PFSK-1 (cell line): ENCODE data around the gene RHO.

Source experiments
- FOXP2 ChIP-seq: optimal IDR thresholded peaks from 2 replicates; pipeline ENCODE3; 2011; ENCODE audit warnings: borderline replicate concordance, control low read depth, inconsistent platforms; ENCODE audit not compliant: insufficient read depth; ENCODE audit errors: extremely low read length, extremely low read depth
- POLR2AphosphoS5 ChIP-seq: IDR thresholded peaks from 2 replicates; pipeline ENCODE4 v1.6.1; 2012; ENCODE audit warnings: low read depth, mild to moderate bottlenecking, control low read depth, low read length, moderate library complexity
- REST ChIP-seq, 2 experiments: IDR thresholded peaks; 2 replicates each; pipeline versions ENCODE4 v1.6.1 to v1.8.0; 2011 to 2012; ENCODE audit warnings: low read depth in 2 of 2, low read length in 2 of 2, control low read depth in 1 of 2, inconsistent platforms in 1 of 2, mild to moderate bottlenecking in 1 of 2, moderate library complexity in 1 of 2; ENCODE audit not compliant: insufficient read depth in 1 of 2
- SIN3A ChIP-seq: IDR thresholded peaks from 2 replicates; pipeline ENCODE4 v1.6.1; 2012; ENCODE audit warnings: mild to moderate bottlenecking, low read length, moderate library complexity, borderline replicate concordance; ENCODE audit not compliant: insufficient read depth
- TAF1 ChIP-seq: IDR thresholded peaks from 2 replicates; pipeline ENCODE4 v1.6.1; 2012; ENCODE audit warnings: low read length, control low read depth, borderline replicate concordance; ENCODE audit not compliant: insufficient read depth

Gene RHO

GRCh38 chr3:129572603-129573002 lies 44.2 kb downstream of the RHO start:
- TF ChIP-seq POLR2AphosphoS5 (no peak), FOXP2 (no peak), SIN3A (no peak), TAF1 (no peak), REST (IDR thresholded peaks at IDR 0.05; ENCODE audit: insufficient read depth in 1 of 2, low read depth in 2 of 2, low read length in 2 of 2) (no peak)

- TF ChIP-seq REST (IDR thresholded peaks at IDR 0.05; ENCODE audit: insufficient read depth in 1 of 2, low read depth in 2 of 2, low read length in 2 of 2) (no peak), SIN3A (no peak), FOXP2 (no peak), POLR2AphosphoS5 (no peak), TAF1 (no peak)
These were observed 45.1 kb downstream of the RHO start for GRCh38 chr3:129573493-129573892.

- no peak for TF ChIP-seq REST (IDR thresholded peaks at IDR 0.05; ENCODE audit: insufficient read depth in 1 of 2, low read depth in 2 of 2, low read length in 2 of 2)
- no peak for TF ChIP-seq TAF1
- no peak for TF ChIP-seq SIN3A
- TF ChIP-seq POLR2AphosphoS5, result no peak
These were observed 45.8 kb downstream of the RHO start for GRCh38 chr3:129574206-129574605.

- no peak for TF ChIP-seq SIN3A
- no peak for TF ChIP-seq FOXP2
- no peak for TF ChIP-seq REST (IDR thresholded peaks at IDR 0.05; ENCODE audit: insufficient read depth in 1 of 2, low read depth in 2 of 2, low read length in 2 of 2)
- no peak for TF ChIP-seq POLR2AphosphoS5
- no peak for TF ChIP-seq TAF1
These were observed 47.0 kb downstream of the RHO start for GRCh38 chr3:129575233-129575996.

- TF ChIP-seq SIN3A, result no peak
- no peak for TF ChIP-seq TAF1
- no peak for TF ChIP-seq POLR2AphosphoS5
- no peak for TF ChIP-seq REST (IDR thresholded peaks at IDR 0.05; ENCODE audit: insufficient read depth in 1 of 2, low read depth in 2 of 2, low read length in 2 of 2)
- no peak for TF ChIP-seq FOXP2
These were observed 47.6 kb downstream of the RHO start for GRCh38 chr3:129575997-129576384.
